ENCODE measurements around the gene ASPHD2. TPM values are rescaled to one million over a fixed set of nuclear protein-coding genes. Genes with fewer than 3 reads are reported as not detected.
A peak's percentile ranks its signal among the peaks of the same experiment; 100 is the strongest.

The ASPHD2 gene
- total and polyA plus RNA-seq, 10 of the 15 experiments (the other 5 are each of a cell fraction or from before 2014, with no cell fraction given) = 1.6 to 10.6 (median 5.2) TPM

DNA sequence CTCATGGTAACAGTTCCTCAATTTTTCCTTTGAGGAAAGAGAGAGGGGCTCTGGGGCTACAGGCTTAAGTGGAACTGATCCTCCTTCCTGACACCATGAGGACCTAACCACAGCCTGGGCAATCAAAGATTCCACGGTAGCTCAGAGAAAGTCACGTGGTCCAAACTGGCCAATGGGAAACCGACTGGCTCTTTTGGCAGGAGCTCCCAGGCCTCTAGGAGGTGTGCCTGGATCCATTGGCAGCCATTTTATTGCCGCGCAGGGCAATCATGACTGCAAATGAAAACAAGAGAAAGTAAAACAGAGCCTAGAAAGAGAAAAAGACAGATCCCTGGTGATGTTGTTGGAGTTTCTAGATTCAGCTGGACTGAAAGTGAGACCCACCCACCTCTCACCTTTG is 27.3 kb upstream of the ASPHD2 start:
- POLR2A ChIA-PET = interaction anchor here (1.7 kb wide), 1 partner anchor 29 kb away, joined by 5 read pairs; no protein-coding TSS in a partner anchor
- Histone ChIP-seq H3K4me1 (ENCODE audit: control insufficient read depth, insufficient read depth, low read length) (no peaks in the 10 kb centered on the region; the same call in 1 of the 2 replicates), H4K20me1 (ENCODE audit: control insufficient read depth, insufficient read depth) (no peaks in the 10 kb centered on the region), H3K4me2 (ENCODE audit: control insufficient read depth, insufficient read depth) (no peak overlapping the region), H3K27ac (ENCODE audit: control insufficient read depth, insufficient read depth) (no peak overlapping the region), H3K79me2 (ENCODE audit: control insufficient read depth, insufficient read depth, low read length) (no peaks in the 10 kb centered on the region), H3K36me3 (ENCODE audit: control insufficient read depth in 2 of 2, insufficient read depth in 2 of 2, low read length in 1 of 2) (no peaks in the 10 kb centered on the region), H3K27me3 (replicated peaks in 1 of 2; ENCODE audit: control insufficient read depth in 2 of 2, insufficient read depth in 2 of 2, low read length in 1 of 2) (no peaks in the 10 kb centered on the region; a peak in 1 of 4 replicates), H3K9me3 (replicated peaks; ENCODE audit: control insufficient read depth, insufficient read depth, low read length) (no peaks in the 10 kb centered on the region), H3K4me3 (no peak overlapping the region), H2AFZ (ENCODE audit: control insufficient read depth, low read depth, low read length) (no peak overlapping the region), H3K9ac (ENCODE audit: control insufficient read depth, insufficient read depth, low read length) (no peak overlapping the region)
- SMC1A ChIA-PET (ENCODE audit: uncharacterized antibody, unreplicated experiment) = interaction anchor here (0.7 to 8.5 kb wide), 5 partner anchors 28 to 80 kb away, joined by 3 to 73 read pairs (median 3); no protein-coding TSS in a partner anchor
- TF ChIP-seq, protein P1, sequence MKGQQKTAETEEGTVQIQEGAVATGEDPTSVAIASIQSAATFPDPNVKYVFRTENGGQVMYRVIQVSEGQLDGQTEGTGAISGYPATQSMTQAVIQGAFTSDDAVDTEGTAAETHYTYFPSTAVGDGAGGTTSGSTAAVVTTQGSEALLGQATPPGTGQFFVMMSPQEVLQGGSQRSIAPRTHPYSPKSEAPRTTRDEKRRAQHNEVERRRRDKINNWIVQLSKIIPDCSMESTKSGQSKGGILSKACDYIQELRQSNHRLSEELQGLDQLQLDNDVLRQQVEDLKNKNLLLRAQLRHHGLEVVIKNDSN (IDR thresholded peaks at IDR 0.05; ENCODE audit: borderline replicate concordance, extremely low read length, insufficient read depth, low read depth, low read length) = peak; percentile 13
- TF ChIP-seq, protein P2, sequence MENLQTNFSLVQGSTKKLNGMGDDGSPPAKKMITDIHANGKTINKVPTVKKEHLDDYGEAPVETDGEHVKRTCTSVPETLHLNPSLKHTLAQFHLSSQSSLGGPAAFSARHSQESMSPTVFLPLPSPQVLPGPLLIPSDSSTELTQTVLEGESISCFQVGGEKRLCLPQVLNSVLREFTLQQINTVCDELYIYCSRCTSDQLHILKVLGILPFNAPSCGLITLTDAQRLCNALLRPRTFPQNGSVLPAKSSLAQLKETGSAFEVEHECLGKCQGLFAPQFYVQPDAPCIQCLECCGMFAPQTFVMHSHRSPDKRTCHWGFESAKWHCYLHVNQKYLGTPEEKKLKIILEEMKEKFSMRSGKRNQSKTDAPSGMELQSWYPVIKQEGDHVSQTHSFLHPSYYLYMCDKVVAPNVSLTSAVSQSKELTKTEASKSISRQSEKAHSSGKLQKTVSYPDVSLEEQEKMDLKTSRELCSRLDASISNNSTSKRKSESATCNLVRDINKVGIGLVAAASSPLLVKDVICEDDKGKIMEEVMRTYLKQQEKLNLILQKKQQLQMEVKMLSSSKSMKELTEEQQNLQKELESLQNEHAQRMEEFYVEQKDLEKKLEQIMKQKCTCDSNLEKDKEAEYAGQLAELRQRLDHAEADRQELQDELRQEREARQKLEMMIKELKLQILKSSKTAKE (IDR thresholded peaks at IDR 0.05; ENCODE audit: low read depth, poor library complexity, severe bottlenecking) = no peak
- FAIRE-seq (no peak), DNase-seq (ENCODE audit: low read depth, low spot score) (no peak), ATAC-seq (no peak)
- 55% methylated on average over 5 of the region's 5 CpGs for WGBS (ENCODE audit: insufficient coverage, insufficient replicate concordance, low lambda C conversion rate, missing lambda C conversion rate)
- in situ Hi-C loops (cut with MboI) (loop anchor here (5.0 kb wide), 1 partner anchor 61 kb away; no protein-coding TSS in a partner anchor), intact Hi-C loops (cut with micrococcal nuclease; ENCODE audit: unreplicated experiment) (no loop called here)
- RAD21 ChIA-PET (ENCODE audit: unreplicated experiment) = interaction anchor here (0.6 to 1.2 kb wide), 2 partner anchors 29 to 175 kb away, joined by 3 read pairs; no protein-coding TSS in a partner anchor
- BruUV-seq (replicated peaks) = no TSS peak
- CTCF ChIA-PET = interaction anchor here (0.5 to 10.2 kb wide), 4 partner anchors 35 to 509 kb away, joined by 3 to 111 read pairs (median 6); no protein-coding TSS in a partner anchor
